GM12865 (cell line): ENCODE measurements around the gene GABBR2.

ENCODE experiments used
- DNase-seq: peaks from one replicate; pipeline ENCODE4 v3.0.0; 2010; ENCODE audit warnings: low read depth
- H3K4me3 ChIP-seq: 2 replicates; pipeline ENCODE4 v1.5.1; 2011; ENCODE audit warnings: mild to moderate bottlenecking, low read depth, low read length, control low read depth
- CTCF ChIP-seq: IDR thresholded peaks from 2 replicates; pipeline ENCODE4 v1.5.1; 2011; ENCODE audit warnings: low read length, control low read depth, low read depth, inconsistent platforms; ENCODE audit not compliant: insufficient read depth; ENCODE audit errors: missing control alignments

The GABBR2 gene

GRCh38 chr9:98568909-98569469 is 139.7 kb downstream of the GABBR2 start:
- no peak for TF ChIP-seq CTCF
- H3K4me3 ChIP-seq, result no peak overlapping the region
- DNase-seq, result no peak

GRCh38 chr9:98568234-98568908 is 140.4 kb downstream of the GABBR2 start:
- no peak overlapping the region for H3K4me3 ChIP-seq
- TF ChIP-seq CTCF, result no peak
- DNase-seq, result no peak

- no peak for TF ChIP-seq CTCF
- no peak overlapping the region for H3K4me3 ChIP-seq
- no peak for DNase-seq
Observed at GRCh38 chr9:98567540-98568233, 141.0 kb downstream of the GABBR2 start.

GRCh38 chr9:98565152-98566135 is 143.3 kb downstream of the GABBR2 start:
- TF ChIP-seq CTCF, result no peak
- DNase-seq, result no peak
- no peak overlapping the region for H3K4me3 ChIP-seq

GRCh38 chr9:98564714-98565113 is 144.0 kb downstream of the GABBR2 start:
- H3K4me3 ChIP-seq, result no peak overlapping the region
- no peak for TF ChIP-seq CTCF
- DNase-seq, result no peak

GRCh38 chr9:98563988-98564387 is 144.7 kb downstream of the GABBR2 start:
- no peak for DNase-seq
- no peak for TF ChIP-seq CTCF
- H3K4me3 ChIP-seq, result no peak overlapping the region
